SK-N-DZ (cell line): Measurements from ENCODE around the gene QRICH2.
"Not testable (repeated sequence)": the region's sequence is repeated elsewhere in the genome, so short reads cannot be mapped to it uniquely, and the experiment has no call there.

Experiments
- DNase-seq: peaks from one replicate; pipeline ENCODE4 v3.0.0-alpha.2; 2015; ENCODE audit warnings: low spot score

The QRICH2 gene

GRCh38 chr17:76248013-76248782 is 59.9 kb downstream of the QRICH2 start:
- DNase-seq, result no peak

DNA sequence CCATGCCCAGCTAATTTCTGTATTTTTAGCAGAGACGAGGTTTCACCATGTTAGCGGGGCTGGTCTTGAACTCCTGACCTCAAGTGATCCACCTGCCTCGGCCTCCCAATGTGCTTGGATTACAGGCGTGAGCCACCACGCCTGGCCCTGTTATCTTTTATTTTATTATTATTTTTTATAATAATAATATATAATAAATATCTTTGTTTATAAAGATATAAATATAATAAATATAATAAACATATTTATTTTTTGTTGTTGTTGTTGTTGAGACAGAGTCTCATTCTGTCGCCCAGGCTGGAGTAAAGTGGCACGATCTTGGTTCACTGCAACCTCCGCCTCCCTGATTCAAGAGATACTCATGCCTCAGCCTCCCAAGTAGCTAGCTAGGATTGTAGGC is 60.8 kb downstream of the QRICH2 start:
- no peak for DNase-seq

DNA sequence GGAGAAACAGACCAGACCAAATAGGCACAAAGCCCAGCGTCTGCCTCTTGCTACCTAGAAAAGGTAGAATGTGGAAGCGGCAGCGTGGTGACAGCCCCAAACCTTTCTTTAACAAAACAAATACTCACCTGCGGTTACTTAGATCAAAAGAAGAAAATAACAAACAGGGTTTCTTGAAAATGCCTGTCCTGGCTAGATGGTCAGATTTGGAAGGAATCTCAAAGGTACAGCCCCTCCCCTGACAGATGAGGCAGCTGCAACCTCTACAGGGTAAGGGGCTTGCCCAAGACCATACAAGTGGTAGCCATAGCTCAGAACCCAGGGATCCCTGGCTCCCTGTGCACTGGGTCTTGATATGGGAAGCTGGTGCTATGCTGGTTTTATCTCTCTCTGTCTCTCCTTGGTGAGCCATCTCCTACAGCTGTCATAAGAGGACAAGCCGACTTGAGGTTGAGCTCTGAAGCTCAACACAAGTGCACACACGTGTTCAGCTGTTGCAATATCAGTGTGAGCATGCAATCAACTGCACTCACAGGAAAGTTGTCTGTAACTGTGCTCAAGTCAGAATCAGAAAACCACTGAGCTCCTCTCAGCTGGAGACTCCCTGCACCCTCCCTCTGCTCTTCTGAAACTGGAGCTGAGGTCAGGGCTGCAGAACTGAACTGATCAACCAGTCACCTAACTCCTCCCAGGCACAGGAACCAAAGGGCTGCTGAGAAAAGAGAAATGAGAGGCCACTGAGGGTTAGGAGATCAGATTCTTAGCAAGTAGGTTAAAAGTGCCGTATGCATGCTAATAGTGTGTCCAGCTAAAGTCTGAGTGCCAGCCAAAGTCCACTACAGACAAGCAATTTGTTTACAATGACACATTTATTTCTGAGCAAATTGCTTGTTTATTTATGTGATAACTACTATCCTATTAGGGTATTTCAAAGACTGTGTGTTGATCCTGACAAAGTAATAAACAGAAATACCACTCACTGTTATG is 61.7 kb downstream of the QRICH2 start:
- no peak for DNase-seq

GRCh38 chr17:76244721-76245120 is 63.4 kb downstream of the QRICH2 start:
- not testable (repeated sequence) for DNase-seq

GRCh38 chr17:76243826-76244679 is 64.0 kb downstream of the QRICH2 start:
- no peak for DNase-seq

GRCh38 chr17:76241691-76242255 is 66.3 kb downstream of the QRICH2 start:
- no peak for DNase-seq

- DNase-seq, result no peak
These were observed 66.9 kb downstream of the QRICH2 start for GRCh38 chr17:76241204-76241538.

- peak; percentile 79 for DNase-seq
These were observed 67.4 kb downstream of the QRICH2 start, which contains the start of gene RNF157 for GRCh38 chr17:76240461-76241203. Gene RNF157 (minus strand): TSS chr17:76240493. CDS start chr17:76240240, 253 bp downstream.

DNA sequence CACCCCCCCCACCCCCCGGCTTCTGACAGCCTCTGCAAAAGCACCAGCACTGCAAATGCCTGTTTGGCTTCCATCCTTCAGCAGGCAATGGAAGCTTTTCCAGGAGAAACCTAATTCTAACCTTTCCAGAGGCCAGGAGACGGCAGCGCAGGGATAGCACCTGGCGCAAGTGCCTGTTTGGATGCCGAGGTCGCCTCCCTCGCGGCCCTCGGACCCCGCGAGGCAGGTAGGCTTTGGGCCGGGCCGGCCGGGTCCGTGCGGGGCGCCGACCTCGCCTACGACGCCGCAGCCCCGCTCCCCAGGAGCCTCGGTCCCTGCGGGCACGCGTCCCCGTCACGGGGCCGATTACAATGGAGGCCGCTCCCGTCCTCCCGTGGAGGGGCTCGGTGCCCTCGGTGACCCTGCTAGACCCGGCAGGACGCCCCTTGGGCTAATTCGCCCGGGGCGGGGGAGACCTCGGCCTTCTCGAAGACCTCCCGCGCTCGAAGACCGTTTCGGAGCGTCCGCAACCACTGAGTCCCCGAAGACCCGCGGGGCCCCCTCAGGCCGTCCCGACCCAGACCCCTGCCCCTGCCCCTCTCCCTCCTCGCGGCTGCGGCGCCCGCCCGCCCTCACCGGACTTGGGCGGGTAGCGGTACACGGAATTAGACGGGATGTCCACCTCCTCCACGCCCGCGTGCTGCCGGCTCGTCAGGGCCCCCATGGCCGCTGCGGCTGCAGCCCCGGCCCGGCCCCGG is 68.4 kb downstream of the QRICH2 start:
- no peak for DNase-seq

DNA sequence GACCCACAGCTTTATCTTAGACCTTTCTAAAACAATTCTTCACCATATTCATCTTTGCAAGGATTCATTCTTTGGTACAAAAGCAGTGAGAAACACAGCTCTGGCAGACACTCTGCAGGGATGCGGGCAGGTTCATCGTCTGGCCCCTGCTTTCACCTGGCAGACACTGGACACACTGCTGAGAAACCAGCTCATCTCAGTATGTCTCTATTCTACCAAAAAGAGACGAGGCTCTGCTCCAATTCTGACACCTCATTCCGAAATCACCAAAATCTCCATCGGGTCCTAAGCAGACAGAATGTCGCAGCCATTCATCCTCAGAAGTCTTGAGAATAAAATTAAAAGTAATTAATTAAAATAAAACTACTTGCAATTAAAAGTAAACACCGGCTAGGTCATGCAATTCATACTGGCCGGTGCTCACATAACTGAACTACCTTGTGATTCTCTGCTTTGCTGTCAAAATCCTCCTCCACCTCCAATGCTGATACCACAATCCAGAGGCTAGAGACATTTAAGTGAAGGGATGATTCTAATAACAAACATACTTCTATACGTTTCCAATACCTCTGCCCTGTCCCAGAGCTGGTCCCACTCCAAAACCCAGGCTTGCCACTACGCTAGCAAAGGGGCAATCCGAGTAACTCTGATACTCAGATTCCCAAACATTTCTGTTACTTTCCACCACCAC is 69.1 kb downstream of the QRICH2 start:
- no peak for DNase-seq

DNA sequence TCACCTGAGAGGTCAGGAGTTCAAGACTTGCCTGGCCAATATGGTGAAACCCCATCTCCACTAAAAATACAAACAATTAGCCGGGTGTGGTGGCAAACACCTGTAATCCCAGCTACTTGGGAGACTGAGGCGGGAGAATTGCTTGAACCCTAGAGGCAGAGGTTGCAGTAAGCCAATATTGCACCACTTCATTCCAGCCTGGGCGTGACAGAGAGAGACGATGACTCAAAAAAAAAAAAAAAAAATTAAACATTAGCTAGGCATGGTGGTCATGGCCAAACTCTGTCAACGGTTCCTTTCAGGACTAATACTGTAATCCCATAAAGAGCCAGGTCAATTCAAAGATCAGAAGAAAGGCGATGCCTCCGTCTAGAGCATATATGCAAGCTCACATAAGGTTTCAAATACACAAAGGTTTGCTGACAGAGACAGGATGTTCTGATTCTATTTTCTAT is 70.2 kb downstream of the QRICH2 start:
- no peak for DNase-seq

DNA sequence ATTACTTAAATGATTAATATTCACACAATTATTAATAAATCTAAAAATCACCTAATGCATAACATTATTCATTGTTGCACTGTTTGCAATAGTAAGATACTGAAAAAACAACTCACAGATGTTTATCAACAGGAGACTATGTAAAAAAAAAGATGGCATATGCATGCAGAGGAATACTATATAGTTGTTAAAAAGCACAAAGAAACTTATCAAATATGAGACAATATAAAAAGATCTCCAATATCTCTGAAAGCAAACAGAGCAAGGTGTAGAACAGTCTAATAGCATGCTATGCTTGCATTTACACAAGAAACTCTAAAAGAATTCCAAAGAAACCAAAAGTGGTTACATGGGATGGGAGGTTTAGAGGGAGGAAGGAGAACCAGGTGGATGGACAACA is 71.5 kb downstream of the QRICH2 start:
- no peak for DNase-seq

DNA sequence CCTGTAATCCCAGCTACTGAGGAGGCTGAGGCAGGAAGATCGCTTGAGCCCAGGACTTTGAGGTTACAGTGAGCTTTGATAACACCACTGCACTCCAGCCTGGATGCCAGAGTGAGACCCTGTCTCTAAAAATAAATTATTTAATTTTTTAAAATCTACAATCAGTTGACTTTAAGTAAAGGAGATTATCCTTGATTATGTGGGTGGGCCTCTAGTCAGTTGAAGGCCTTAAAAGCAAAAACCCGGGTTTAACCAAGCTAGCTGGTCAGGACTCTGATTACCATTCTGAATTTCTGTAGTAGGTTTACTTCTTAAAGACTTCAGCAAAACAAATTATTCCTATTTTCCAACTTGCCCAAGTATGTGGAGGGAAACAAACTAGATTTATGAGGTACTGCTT is 72.2 kb downstream of the QRICH2 start:
- DNase-seq, result no peak

DNA sequence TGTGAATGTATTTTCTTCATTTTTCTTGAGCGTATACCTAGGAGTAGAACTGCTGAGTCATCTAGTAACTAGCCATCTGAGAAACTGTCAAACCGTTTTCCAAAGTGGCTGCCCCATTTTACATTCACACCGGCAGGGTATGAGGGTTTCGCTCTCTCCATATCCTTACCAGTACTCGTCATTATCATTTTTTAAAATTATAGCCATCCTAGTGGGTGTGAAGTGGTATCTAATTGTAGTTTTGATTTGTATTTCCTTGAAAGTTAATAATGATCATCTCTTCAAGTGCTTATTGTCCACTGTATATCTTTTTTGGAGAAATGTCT is 73.8 kb downstream of the QRICH2 start:
- DNase-seq, result no peak

DNA sequence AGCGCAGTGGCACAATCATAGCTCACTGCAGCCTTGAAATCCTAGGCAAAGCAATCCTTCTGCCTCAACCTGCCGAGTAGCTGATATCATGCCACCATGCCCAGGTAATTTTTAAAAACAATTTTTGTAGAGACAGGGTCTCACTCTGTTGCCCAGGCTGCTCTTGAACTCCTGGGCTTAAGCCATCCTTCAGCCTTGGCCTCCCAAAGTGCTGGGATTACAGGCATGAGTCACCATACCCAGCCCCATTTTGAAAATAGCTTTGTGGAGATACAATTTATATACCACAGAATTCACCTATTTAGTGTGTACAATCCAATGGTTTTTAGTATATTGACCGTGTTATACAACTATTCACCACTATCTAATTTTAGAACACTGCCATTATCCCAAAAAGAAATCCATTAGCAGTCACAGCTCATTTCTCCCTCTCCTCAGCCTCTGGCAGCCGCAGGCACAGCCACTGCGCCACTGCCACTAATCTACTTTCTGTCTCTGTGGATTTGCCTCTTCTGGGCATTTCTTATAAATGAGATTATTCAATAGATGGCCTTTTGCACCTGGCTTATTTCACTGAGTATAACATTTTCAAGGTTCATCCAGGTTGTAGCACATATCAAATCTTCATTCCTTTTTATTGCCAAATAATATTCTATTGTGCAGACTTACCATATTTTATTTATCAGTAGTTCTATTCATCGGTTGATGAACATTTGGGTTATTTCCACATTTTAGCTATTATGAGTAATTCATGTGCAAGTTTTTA is 74.3 kb downstream of the QRICH2 start:
- DNase-seq, result no peak

GRCh38 chr17:76232342-76232741 is 75.7 kb downstream of the QRICH2 start:
- DNase-seq, result no peak

- DNase-seq, result not testable (repeated sequence)
These were observed 81.3 kb downstream of the QRICH2 start for GRCh38 chr17:76226749-76227148.

GRCh38 chr17:76225373-76226086 is 82.5 kb downstream of the QRICH2 start:
- DNase-seq, result not testable (repeated sequence)
